Prostate gland (tissue), 2 donors: ENCODE data around the gene CAND1. TPM values are rescaled to one million over a fixed set of nuclear protein-coding genes. Genes with fewer than 3 reads are reported as not detected.

Experiments
- DNase-seq: peaks from one replicate; pipeline ENCODE4 v3.0.0-alpha.2; 2019; ENCODE audit warnings: low spot score
- H3K27ac ChIP-seq, 2 donors: fragments of 200-600 bp; sonication (generic); 2 replicates each; pipeline ENCODE4 v1.5.1; 2017 to 2019
- H3K27me3 ChIP-seq: fragments of 200-600 bp; sonication (generic); replicated peaks from 2 replicates; pipeline ENCODE4 v1.5.1; 2019; ENCODE audit not compliant: insufficient read depth
- H3K36me3 ChIP-seq, 2 donors: fragments of 200-600 bp; sonication (generic); 1 replicate in 1 of 2; 2 replicates in 1 of 2; pipeline versions ENCODE4 v1.5.1 to v1.8.1; 2017 to 2019
- H3K4me1 ChIP-seq: fragments of 200-600 bp; sonication (generic); replicated peaks from 2 replicates; pipeline ENCODE4 v1.5.1; 2019
- H3K4me3 ChIP-seq, 2 donors: fragments of 200-600 bp; sonication (generic); 2 replicates each; pipeline ENCODE4 v1.5.1; 2017 to 2019
- H3K9me3 ChIP-seq: fragments of 200-600 bp; sonication (generic); 2 replicates; pipeline ENCODE4 v1.5.1; 2017
- CTCF ChIP-seq, 4 experiments: fragments of 200-600 bp in 2 of 4; fragments of 450-650 bp in 2 of 4; sonication (generic) in 2 of 4; IDR thresholded peaks; 1 replicate in 3 of 4; 2 replicates in 1 of 4; pipeline ENCODE4 v1.5.1; 2016 to 2019; ENCODE audit warnings: antibody characterized with exemption in 4 of 4, mild to moderate bottlenecking in 2 of 4, moderate library complexity in 2 of 4
- POLR2A ChIP-seq: fragments of 450-650 bp; IDR thresholded peaks from one replicate; pipeline ENCODE4 v1.6.1; 2016; ENCODE audit warnings: antibody characterized with exemption, mild to moderate bottlenecking
- POLR2AphosphoS5 ChIP-seq: sonication (generic); formaldehyde crosslinking; IDR thresholded peaks from one replicate; pipeline ENCODE4 v1.6.1; 2017; ENCODE audit warnings: antibody characterized with exemption
- WGBS: methylation state at CpG from one replicate; pipeline ENCODE4 v1.1.5; 2018; 5-methylcytosine and 5-hydroxymethylcytosine counted together
- intact Hi-C: fragments of 100-400 bp; cut with DNase I; formaldehyde crosslinking; loops from one replicate; pipeline ENCODE4 v1.14.2; 2022
- total RNA-seq, 2 donors: library from RNA; depleted of rRNA; stranded (reverse); fragments of >200 nt; gene quantifications; one replicate each; pipeline ENCODE4 v1.1.0, GENCODE V29; 2016

CAND1 gene
- total RNA-seq, 2 donors from 2014 or later, result 65.1 to 118 TPM

- H3K4me3 ChIP-seq, result no peak overlapping the region
- DNase-seq, result no peak
- WGBS, result 91% methylated on average over 12 of the region's 12 CpGs
- TF ChIP-seq POLR2A (no peak), CTCF (IDR thresholded peaks at IDR 0.05) (no peak), POLR2AphosphoS5 (no peak)
- no peaks in the 10 kb centered on the region for H3K4me1 ChIP-seq
- no peaks in the 10 kb centered on the region for H3K27me3 ChIP-seq
- no peak overlapping the region for H3K27ac ChIP-seq
- intact Hi-C loops, result no loop called here
- H3K36me3 ChIP-seq, result no peaks in the 10 kb centered on the region
- no peaks in the 10 kb centered on the region for H3K9me3 ChIP-seq
Observed at GRCh38 chr12:67254372-67255026, 14.7 kb upstream of the CAND1 start.

DNA sequence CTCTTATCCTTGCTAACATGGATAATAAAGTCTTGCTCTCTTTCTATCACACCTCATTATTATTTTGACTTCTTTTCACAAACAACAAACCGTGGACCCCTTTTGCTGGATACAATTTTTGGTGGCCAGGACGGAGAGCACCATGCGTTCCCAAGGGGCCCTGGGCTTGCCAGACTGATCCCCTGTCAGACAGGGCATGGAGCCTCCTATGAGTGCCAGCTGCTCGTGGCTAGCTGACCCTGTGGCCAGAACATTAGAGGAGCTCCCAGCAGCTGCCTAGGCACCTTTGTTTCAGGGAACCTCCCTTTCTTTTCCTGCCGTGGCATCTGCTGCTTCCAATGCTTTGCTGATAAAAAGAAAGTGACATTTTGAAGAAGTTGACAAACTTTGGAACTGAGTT, 12.5 kb upstream of the CAND1 start:
- no peaks in the 10 kb centered on the region for H3K27me3 ChIP-seq
- 81% methylated on average over 5 of the region's 5 CpGs for WGBS
- DNase-seq, result no peak
- H3K36me3 ChIP-seq, result no peaks in the 10 kb centered on the region
- no peak for TF ChIP-seq POLR2A
- no peak for TF ChIP-seq POLR2AphosphoS5
- no peak for TF ChIP-seq CTCF (IDR thresholded peaks at IDR 0.05)
- no peak overlapping the region for H3K27ac ChIP-seq
- no peaks in the 10 kb centered on the region for H3K9me3 ChIP-seq
- no peaks in the 10 kb centered on the region for H3K4me1 ChIP-seq
- no peak overlapping the region for H3K4me3 ChIP-seq
- intact Hi-C loops, result no loop called here

DNA sequence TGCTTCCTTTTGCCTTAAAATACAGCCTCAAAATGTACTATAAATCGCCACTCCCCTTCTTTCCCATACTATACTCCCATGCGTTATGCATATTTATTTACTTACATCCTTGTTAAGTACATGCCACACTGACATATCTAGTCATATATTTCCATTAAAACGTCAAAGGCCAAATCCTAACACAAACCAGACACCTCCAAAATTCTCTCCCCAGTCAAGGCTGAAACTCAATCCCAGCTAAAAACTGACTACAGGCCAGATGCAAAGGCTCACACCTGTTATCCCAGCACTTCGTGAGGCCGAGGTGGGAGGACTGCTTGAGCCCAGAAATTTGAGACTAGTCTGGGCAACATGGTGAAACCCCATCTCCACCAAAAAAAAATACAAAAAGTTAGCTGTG, 5.7 kb upstream of the CAND1 start:
- DNase-seq, result no peak
- WGBS, result 59% methylated on average over 5 of the region's 5 CpGs
- TF ChIP-seq POLR2A (no peak), CTCF (IDR thresholded peaks at IDR 0.05) (no peak), POLR2AphosphoS5 (no peak)
- Histone ChIP-seq H3K4me1 (no peaks in the 10 kb centered on the region), H3K27ac (no peak overlapping the region), H3K4me3 (no peak overlapping the region), H3K9me3 (no peaks in the 10 kb centered on the region), H3K27me3 (no peaks in the 10 kb centered on the region), H3K36me3 (no peaks in the 10 kb centered on the region)
- intact Hi-C loops, result loop anchor here (10.0 kb wide), 1 partner anchor 1079 kb away; the partner anchor contains the start of gene IRAK3

GRCh38 chr12:67268335-67268895, 743 bp upstream of the CAND1 start:
- peak; percentile 96 for DNase-seq
- Histone ChIP-seq H3K4me1 (no peaks in the 10 kb centered on the region), H3K4me3 (peak overlapping the region; percentile 67 to 88), H3K9me3 (no peaks in the 10 kb centered on the region), H3K36me3 (no peaks in the 10 kb centered on the region), H3K27me3 (no peaks in the 10 kb centered on the region), H3K27ac (peak overlapping the region; percentile 98 to 99)
- TF ChIP-seq POLR2A, result peak; percentile 44
- no peak for TF ChIP-seq CTCF (IDR thresholded peaks at IDR 0.05)
- peak; percentile 83 for TF ChIP-seq POLR2AphosphoS5
- 2% methylated on average over 19 of the region's 19 CpGs for WGBS
- intact Hi-C loops, result loop anchor here (5.0 to 10.0 kb wide), 2 partner anchors 201 to 1084 kb away; partner anchors contain the start of gene IRAK3
